SU-DHL-6 (cell line): ENCODE results near the gene CNTN4.

Source experiments
- CTCF ChIP-seq: fragments of 200-600 bp; sonication (generic); IDR thresholded peaks from one replicate; pipeline ENCODE4 v1.5.1; 2017; ENCODE audit warnings: antibody characterized with exemption, mild to moderate bottlenecking, low read length, moderate library complexity; ENCODE audit not compliant: insufficient read depth, poor library complexity, severe bottlenecking
- EZH2phosphoT487 ChIP-seq: fragments of 200-600 bp; sonication (generic), shearing (Covaris generic); conservative IDR thresholded peaks from 2 replicates; pipeline ENCODE4 v1.6.1; 2018; ENCODE audit warnings: mild to moderate bottlenecking, antibody characterized with exemption, low read length, moderate library complexity, mixed read lengths

DNA sequence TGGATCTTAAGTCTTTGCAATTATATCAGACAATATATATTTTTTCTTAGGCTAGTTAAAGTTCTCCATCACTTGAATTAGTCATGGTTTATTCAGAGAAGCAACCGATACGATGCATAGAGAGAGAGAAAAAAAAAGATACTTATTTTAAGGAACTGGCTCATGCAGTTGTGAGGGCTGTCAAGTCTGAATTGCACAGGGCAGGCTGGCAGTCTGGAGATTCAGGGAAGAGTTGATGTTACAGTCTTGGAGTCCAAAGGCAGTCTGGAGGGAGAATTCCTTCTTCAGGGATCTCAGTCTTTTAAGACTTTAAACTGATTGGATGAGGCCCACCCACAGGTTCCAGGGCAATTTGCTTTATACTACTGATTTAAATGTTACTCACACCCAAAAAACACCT is 598.9 kb downstream of the CNTN4 start:
- TF ChIP-seq CTCF = no peak
- no peak for TF ChIP-seq EZH2phosphoT487
